Measurements from ENCODE around the gene RANBP17.
"Not testable (repeated sequence)": the region's sequence is repeated elsewhere in the genome, so short reads cannot be mapped to it uniquely, and the experiment has no call there.

Gene RANBP17

DNA sequence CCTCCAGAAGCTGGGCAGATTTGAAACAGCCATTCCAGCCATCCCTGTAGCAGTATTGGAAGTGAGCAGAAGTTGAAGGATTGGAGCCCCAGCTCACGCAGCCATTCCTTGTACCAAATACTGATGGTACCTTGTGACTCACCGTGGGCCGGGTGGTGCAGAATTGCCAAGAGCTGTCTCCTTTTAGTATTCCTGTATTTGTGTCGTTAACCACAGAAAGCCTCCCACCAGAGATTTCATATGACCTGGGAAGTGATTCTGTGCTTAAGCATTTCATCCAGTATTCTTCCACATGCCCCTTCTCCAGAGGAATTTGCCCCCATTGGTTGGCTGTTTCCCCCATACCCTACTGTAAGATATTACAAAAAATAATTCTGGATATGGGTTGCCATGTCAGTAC, 429.6 kb downstream of the RANBP17 start:
- Histone ChIP-seq H3K27ac (replicated peaks) (no peak overlapping the region), H3K4me3 (replicated peaks; ENCODE audit: insufficient read depth, low read length) (no peak overlapping the region), H3K27me3 (ENCODE audit: insufficient read depth, poor library complexity, severe bottlenecking) (no peaks in the 10 kb centered on the region)
- TF ChIP-seq, protein P1, sequence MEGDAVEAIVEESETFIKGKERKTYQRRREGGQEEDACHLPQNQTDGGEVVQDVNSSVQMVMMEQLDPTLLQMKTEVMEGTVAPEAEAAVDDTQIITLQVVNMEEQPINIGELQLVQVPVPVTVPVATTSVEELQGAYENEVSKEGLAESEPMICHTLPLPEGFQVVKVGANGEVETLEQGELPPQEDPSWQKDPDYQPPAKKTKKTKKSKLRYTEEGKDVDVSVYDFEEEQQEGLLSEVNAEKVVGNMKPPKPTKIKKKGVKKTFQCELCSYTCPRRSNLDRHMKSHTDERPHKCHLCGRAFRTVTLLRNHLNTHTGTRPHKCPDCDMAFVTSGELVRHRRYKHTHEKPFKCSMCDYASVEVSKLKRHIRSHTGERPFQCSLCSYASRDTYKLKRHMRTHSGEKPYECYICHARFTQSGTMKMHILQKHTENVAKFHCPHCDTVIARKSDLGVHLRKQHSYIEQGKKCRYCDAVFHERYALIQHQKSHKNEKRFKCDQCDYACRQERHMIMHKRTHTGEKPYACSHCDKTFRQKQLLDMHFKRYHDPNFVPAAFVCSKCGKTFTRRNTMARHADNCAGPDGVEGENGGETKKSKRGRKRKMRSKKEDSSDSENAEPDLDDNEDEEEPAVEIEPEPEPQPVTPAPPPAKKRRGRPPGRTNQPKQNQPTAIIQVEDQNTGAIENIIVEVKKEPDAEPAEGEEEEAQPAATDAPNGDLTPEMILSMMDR (IDR thresholded peaks at IDR 0.05; ENCODE audit: insufficient read depth, low read length): no peak
- TF ChIP-seq, protein P2, sequence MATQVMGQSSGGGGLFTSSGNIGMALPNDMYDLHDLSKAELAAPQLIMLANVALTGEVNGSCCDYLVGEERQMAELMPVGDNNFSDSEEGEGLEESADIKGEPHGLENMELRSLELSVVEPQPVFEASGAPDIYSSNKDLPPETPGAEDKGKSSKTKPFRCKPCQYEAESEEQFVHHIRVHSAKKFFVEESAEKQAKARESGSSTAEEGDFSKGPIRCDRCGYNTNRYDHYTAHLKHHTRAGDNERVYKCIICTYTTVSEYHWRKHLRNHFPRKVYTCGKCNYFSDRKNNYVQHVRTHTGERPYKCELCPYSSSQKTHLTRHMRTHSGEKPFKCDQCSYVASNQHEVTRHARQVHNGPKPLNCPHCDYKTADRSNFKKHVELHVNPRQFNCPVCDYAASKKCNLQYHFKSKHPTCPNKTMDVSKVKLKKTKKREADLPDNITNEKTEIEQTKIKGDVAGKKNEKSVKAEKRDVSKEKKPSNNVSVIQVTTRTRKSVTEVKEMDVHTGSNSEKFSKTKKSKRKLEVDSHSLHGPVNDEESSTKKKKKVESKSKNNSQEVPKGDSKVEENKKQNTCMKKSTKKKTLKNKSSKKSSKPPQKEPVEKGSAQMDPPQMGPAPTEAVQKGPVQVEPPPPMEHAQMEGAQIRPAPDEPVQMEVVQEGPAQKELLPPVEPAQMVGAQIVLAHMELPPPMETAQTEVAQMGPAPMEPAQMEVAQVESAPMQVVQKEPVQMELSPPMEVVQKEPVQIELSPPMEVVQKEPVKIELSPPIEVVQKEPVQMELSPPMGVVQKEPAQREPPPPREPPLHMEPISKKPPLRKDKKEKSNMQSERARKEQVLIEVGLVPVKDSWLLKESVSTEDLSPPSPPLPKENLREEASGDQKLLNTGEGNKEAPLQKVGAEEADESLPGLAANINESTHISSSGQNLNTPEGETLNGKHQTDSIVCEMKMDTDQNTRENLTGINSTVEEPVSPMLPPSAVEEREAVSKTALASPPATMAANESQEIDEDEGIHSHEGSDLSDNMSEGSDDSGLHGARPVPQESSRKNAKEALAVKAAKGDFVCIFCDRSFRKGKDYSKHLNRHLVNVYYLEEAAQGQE (IDR thresholded peaks at IDR 0.05; ENCODE audit: insufficient replicate concordance, low read depth): no peak
- TF ChIP-seq GABPA (IDR thresholded peaks at IDR 0.05; ENCODE audit: low read depth): no peak
- TF ChIP-seq POLR2AphosphoS5 (IDR thresholded peaks at IDR 0.05; ENCODE audit: low read depth): no peak
- TF ChIP-seq SPI1 (IDR thresholded peaks at IDR 0.05; ENCODE audit: borderline replicate concordance, low read depth): no peak
- no peak for DNase-seq (ENCODE audit: low read depth in 1 of 2, low spot score in 1 of 2)

DNA sequence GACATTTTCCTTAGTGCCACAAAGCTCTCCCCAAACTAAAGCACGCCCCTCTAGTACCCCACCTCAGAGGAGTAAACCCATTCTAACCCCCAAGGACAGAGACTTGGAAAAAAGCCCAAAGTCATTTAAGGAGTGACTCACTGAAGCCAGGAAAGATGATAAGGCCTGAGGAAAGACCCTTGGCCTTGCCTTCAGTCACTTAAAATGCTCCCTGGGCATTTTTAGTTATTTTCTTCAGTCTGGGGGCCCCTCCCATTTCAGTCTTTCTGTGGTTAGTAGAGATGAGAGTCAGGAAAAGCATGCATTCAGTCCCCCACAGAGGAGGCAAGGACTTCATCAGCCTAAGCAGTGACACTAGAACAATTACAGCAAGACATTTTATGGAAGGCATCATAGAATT, 433.5 kb downstream of the RANBP17 start:
- Histone ChIP-seq H3K27me3 (ENCODE audit: insufficient read depth, poor library complexity, severe bottlenecking) (peaks cover 7% of the 10 kb centered on the region), H3K4me3 (replicated peaks; ENCODE audit: insufficient read depth, low read length) (no peak overlapping the region), H3K27ac (replicated peaks) (no peak overlapping the region)
- DNase-seq (ENCODE audit: low read depth in 1 of 2, low spot score in 1 of 2): no peak
- TF ChIP-seq, protein P1 (IDR thresholded peaks at IDR 0.05; ENCODE audit: insufficient read depth, low read length): no peak
- TF ChIP-seq, protein P2 (IDR thresholded peaks at IDR 0.05; ENCODE audit: insufficient replicate concordance, low read depth): no peak
- TF ChIP-seq SPI1 (IDR thresholded peaks at IDR 0.05; ENCODE audit: borderline replicate concordance, low read depth) (no peak), POLR2AphosphoS5 (IDR thresholded peaks at IDR 0.05; ENCODE audit: low read depth) (no peak), GABPA (IDR thresholded peaks at IDR 0.05; ENCODE audit: low read depth) (no peak)

DNA sequence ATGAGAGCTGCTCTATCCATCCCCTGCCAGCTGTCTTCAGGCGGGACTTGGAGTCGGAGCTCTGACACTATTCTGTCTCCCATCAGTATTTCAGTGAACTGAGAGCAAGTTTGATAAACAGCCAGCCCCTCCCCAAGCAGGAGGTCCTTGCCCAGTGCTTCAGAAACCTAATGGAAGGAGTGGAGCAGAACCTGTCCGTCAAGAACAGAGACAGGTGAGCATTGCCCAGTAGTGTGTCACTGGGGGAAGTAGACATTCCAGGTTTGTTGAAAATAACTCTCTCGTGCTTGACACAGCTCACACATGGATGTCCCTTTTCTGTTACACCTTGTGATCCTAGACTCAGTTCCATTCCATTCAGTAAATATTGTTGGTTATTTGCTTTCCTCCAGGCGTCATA, 434.0 kb downstream of the RANBP17 start:
- TF ChIP-seq GABPA (IDR thresholded peaks at IDR 0.05; ENCODE audit: low read depth) (no peak), SPI1 (IDR thresholded peaks at IDR 0.05; ENCODE audit: borderline replicate concordance, low read depth) (no peak)
- TF ChIP-seq, protein P1 (IDR thresholded peaks at IDR 0.05; ENCODE audit: insufficient read depth, low read length): no peak
- DNase-seq (ENCODE audit: low read depth in 1 of 2, low spot score in 1 of 2): no peak
- H3K27me3 ChIP-seq (ENCODE audit: insufficient read depth, poor library complexity, severe bottlenecking): peaks cover 7% of the 10 kb centered on the region

DNA sequence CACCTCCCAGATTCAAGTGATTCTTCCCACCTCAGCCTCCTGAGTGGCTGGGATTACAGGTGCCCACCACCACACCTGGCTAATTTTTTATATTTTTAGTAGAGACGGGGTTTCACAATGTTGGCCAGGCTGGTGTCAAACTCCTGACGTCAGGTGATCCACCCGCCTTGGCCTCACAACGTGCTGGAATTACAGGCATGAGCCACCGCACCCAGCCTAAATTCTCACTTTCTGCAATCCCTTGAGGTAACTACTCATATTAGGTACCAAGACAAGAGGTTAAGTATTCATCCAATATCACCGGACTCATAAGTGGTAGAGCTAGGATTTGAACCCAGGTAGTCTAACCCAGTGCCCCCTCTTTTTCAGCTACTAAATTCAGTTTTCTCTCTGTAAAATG, 436.1 kb downstream of the RANBP17 start:
- H3K27ac ChIP-seq (replicated peaks); H3K27me3 ChIP-seq (ENCODE audit: insufficient read depth, poor library complexity, severe bottlenecking); H3K4me3 ChIP-seq (replicated peaks; ENCODE audit: insufficient read depth, low read length); DNase-seq (ENCODE audit: low read depth in 1 of 2, low spot score in 1 of 2): not testable (repeated sequence)

More for the DNA sequence above, 434.0 kb downstream of the RANBP17 start:
- H3K4me3 ChIP-seq (replicated peaks; ENCODE audit: insufficient read depth, low read length): no peak overlapping the region
- no peak overlapping the region for H3K27ac ChIP-seq (replicated peaks)

Data from HL-60 (cell line).